ENCODE measurements around the gene OBSCN. TPM values are rescaled to one million over a fixed set of nuclear protein-coding genes. Genes with fewer than 3 reads are reported as not detected.

Gene OBSCN
- total and polyA plus RNA-seq, 2 donors (not counting 3 experiments of a cell fraction or from before 2014, with no cell fraction given) = 1.5 to 2.9 TPM

DNA sequence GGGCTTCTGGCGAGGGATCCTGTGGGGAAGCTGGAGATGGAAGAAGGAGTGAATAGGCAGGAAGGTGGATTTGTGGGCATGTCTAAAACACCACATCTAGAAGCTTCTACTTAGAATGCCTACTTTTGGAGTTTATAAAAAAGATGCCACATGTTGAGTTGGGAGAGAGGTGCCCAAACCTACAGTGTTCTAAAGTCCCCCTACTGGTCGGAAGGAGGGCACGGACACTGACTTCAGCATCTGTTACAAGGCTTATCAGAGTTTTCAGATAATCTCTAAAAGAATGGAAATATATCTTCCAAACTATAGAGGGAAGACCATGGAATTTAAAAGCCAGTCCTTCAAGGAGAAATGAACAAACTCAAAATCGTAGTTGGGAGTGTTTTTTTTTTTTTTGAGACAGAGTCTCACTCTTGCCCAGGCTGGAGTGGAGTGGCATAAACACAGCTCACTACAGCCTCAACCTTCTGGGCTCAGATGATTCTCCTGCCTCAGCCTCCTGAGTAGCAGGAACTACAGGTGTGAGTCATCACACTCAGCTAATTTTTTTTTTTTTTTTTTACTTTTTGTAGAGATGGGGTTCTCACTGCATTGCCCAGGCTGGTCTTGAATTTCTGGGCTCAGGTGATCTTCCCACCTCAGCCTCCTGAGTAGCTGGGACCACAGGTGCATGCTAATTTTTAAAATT is 27.4 kb upstream of the OBSCN start:
- Histone ChIP-seq H3K36me3 (ENCODE audit: control insufficient read depth in 2 of 2, extremely low read depth in 1 of 2, insufficient read depth in 2 of 2, low read length in 2 of 2) (peaks cover 0 to 7% of the 10 kb centered on the region in 2 experiments), H3K4me1 (ENCODE audit: control insufficient read depth, extremely low read depth, insufficient read depth, low read length) (no peaks in the 10 kb centered on the region), H3K27me3 (ENCODE audit: control insufficient read depth in 2 of 2, insufficient read depth in 2 of 2, low read length in 2 of 2) (no peaks in the 10 kb centered on the region), H3K4me2 (ENCODE audit: insufficient read depth, low read length) (no peak overlapping the region), H3K9me3 (replicated peaks; ENCODE audit: control insufficient read depth, insufficient read depth, low read length) (no peaks in the 10 kb centered on the region), H2AFZ (ENCODE audit: low read depth, low read length) (no peak overlapping the region), H3K27ac (ENCODE audit: insufficient read depth, low read depth, low read length) (no peak overlapping the region), H4K20me1 (replicated peaks; ENCODE audit: control insufficient read depth, extremely low read depth, insufficient read depth, low read length) (no peaks in the 10 kb centered on the region), H3K9ac (replicated peaks; ENCODE audit: extremely low read depth, insufficient read depth, low read length) (no peak overlapping the region), H3K4me3 (replicated peaks in 1 of 3; ENCODE audit: insufficient read depth in 1 of 3, low read depth in 1 of 3, low read length in 3 of 3) (no peak overlapping the region), H3K9me1 (replicated peaks; ENCODE audit: control insufficient read depth, extremely low read depth, insufficient read depth, low read length) (no peaks in the 10 kb centered on the region), H3K79me2 (ENCODE audit: control insufficient read depth, insufficient read depth, low read length) (no peaks in the 10 kb centered on the region)
- FAIRE-seq = peak; percentile 49
- TF ChIP-seq FOS (IDR thresholded peaks at IDR 0.05; ENCODE audit: borderline replicate concordance, insufficient read depth, low read length) = peak; percentile 8
- TF ChIP-seq, protein P1, sequence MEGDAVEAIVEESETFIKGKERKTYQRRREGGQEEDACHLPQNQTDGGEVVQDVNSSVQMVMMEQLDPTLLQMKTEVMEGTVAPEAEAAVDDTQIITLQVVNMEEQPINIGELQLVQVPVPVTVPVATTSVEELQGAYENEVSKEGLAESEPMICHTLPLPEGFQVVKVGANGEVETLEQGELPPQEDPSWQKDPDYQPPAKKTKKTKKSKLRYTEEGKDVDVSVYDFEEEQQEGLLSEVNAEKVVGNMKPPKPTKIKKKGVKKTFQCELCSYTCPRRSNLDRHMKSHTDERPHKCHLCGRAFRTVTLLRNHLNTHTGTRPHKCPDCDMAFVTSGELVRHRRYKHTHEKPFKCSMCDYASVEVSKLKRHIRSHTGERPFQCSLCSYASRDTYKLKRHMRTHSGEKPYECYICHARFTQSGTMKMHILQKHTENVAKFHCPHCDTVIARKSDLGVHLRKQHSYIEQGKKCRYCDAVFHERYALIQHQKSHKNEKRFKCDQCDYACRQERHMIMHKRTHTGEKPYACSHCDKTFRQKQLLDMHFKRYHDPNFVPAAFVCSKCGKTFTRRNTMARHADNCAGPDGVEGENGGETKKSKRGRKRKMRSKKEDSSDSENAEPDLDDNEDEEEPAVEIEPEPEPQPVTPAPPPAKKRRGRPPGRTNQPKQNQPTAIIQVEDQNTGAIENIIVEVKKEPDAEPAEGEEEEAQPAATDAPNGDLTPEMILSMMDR (IDR thresholded peaks at IDR 0.05; ENCODE audit: extremely low read depth in 1 of 2, insufficient read depth in 1 of 2, low read depth in 1 of 2, low read length in 2 of 2) = peak in 1 of 2 donors; percentile 24
- no peak for TF ChIP-seq POLR2AphosphoS5 (IDR thresholded peaks at IDR 0.05; ENCODE audit: insufficient read depth, low read depth, low read length)
- no TSS peak for BruUV-seq (replicated peaks)
- ChIA-PET CTCF (interaction anchor here (0.9 to 2.0 kb wide), 4 partner anchors 14 to 181 kb away, joined by 3 to 7 read pairs (median 4); no protein-coding TSS in a partner anchor), POLR2A (no interaction called here)
- intact Hi-C loops (cut with micrococcal nuclease) = loop anchor here (2.0 kb wide), 1 partner anchor 50 kb away; no protein-coding TSS in a partner anchor
- dilution Hi-C loops (cut with MboI; ENCODE audit: extremely low pct_ligation_motif_present, low sequenced_read_pairs) = loop anchor here (10.0 kb wide), 1 partner anchor 56 kb away; no protein-coding TSS in a partner anchor
- no peak for DNase-seq (ENCODE audit: low read depth, low spot score)
